Vagina (tissue), 2 donors: Measurements from ENCODE around the gene ACTG2. TPM values are rescaled to one million over a fixed set of nuclear protein-coding genes. Genes with fewer than 3 reads are reported as not detected.

ENCODE experiments used
- DNase-seq, 2 donors: peaks; one replicate each; pipeline ENCODE4 v3.0.0-alpha.2; 2017; ENCODE audit errors: extremely low spot score in 2 of 2
- H3K27ac ChIP-seq: fragments of 200-600 bp; sonication (generic); one replicate; pipeline ENCODE4 v1.5.1; 2019
- H3K27me3 ChIP-seq: fragments of 200-600 bp; sonication (generic); one replicate; pipeline ENCODE4 v1.5.1; 2019
- H3K36me3 ChIP-seq, 2 donors: fragments of 200-600 bp; sonication (generic); one replicate each; pipeline ENCODE4 v1.5.1; 2017 to 2019
- H3K4me1 ChIP-seq: fragments of 200-600 bp; sonication (generic); one replicate; pipeline ENCODE4 v1.5.1; 2019
- H3K4me3 ChIP-seq, 2 donors: fragments of 200-600 bp; sonication (generic); 1 replicate in 1 of 2; 2 replicates in 1 of 2; pipeline ENCODE4 v1.5.1; 2016 to 2019
- H3K9me3 ChIP-seq: fragments of 200-600 bp; sonication (generic); one replicate; pipeline ENCODE4 v1.5.1; 2019
- POLR2A ChIP-seq, 2 donors: fragments of 450-650 bp; IDR thresholded peaks; one replicate each; pipeline ENCODE4 v1.6.1; 2017; ENCODE audit warnings: antibody characterized with exemption in 2 of 2, mild to moderate bottlenecking in 2 of 2, moderate library complexity in 2 of 2
- POLR2AphosphoS5 ChIP-seq, 2 donors: sonication (generic); formaldehyde crosslinking; IDR thresholded peaks; one replicate each; pipeline ENCODE4 v1.9.0; 2017; ENCODE audit warnings: antibody characterized with exemption in 2 of 2, mild to moderate bottlenecking in 2 of 2, low read depth in 1 of 2; ENCODE audit not compliant: insufficient read depth in 1 of 2
- intact Hi-C: fragments of 100-400 bp; cut with DNase I; formaldehyde crosslinking; loops from one replicate; pipeline ENCODE4 v1.15.1; 2023
- total RNA-seq: library from RNA; depleted of rRNA; stranded (reverse); fragments of >200 nt; gene quantifications from one replicate; pipeline ENCODE4 v1.2.3, GENCODE V29; 2016
- TF ChIP-seq, protein P1 (sequence below), 3 experiments: fragments of 450-650 bp in 2 of 3; fragments of 200-600 bp in 1 of 3; sonication (generic) in 1 of 3; IDR thresholded peaks; one replicate each; pipeline ENCODE4 v1.5.1; 2017 to 2019; ENCODE audit warnings: antibody characterized with exemption in 3 of 3, mild to moderate bottlenecking in 2 of 3, moderate library complexity in 2 of 3

Gene ACTG2
- total RNA-seq, 1 donor from 2014 or later = 413 TPM

DNA sequence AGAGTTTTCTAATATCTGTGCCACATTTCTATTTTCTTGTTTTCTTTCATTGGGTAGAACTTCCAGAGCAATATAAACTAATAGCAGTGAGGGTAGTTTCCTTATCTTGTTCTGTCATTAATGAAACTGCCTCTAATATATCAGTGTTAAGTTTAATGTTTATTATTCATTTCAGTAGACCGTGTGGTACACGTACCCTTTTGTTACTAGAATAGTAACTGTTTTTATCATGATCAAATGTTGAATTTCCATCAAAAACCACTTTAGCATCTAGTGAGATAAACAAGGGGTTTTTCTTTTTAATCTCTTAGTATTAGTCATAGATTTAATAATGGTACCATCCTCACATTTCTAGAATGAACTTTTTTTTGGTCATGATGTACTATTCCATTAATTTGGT is 49.9 kb downstream of the ACTG2 start:
- Histone ChIP-seq H3K4me1 (peaks cover 25% of the 10 kb centered on the region), H3K27me3 (no peaks in the 10 kb centered on the region), H3K27ac (no peak overlapping the region), H3K36me3 (peaks cover 0 to 12% of the 10 kb centered on the region in 2 donors), H3K4me3 (no peak overlapping the region), H3K9me3 (no peaks in the 10 kb centered on the region)
- intact Hi-C loops = no loop called here
- TF ChIP-seq, protein P1, sequence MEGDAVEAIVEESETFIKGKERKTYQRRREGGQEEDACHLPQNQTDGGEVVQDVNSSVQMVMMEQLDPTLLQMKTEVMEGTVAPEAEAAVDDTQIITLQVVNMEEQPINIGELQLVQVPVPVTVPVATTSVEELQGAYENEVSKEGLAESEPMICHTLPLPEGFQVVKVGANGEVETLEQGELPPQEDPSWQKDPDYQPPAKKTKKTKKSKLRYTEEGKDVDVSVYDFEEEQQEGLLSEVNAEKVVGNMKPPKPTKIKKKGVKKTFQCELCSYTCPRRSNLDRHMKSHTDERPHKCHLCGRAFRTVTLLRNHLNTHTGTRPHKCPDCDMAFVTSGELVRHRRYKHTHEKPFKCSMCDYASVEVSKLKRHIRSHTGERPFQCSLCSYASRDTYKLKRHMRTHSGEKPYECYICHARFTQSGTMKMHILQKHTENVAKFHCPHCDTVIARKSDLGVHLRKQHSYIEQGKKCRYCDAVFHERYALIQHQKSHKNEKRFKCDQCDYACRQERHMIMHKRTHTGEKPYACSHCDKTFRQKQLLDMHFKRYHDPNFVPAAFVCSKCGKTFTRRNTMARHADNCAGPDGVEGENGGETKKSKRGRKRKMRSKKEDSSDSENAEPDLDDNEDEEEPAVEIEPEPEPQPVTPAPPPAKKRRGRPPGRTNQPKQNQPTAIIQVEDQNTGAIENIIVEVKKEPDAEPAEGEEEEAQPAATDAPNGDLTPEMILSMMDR (IDR thresholded peaks at IDR 0.05) = no peak
- TF ChIP-seq POLR2A (IDR thresholded peaks at IDR 0.05) (no peak), POLR2AphosphoS5 (IDR thresholded peaks at IDR 0.05; ENCODE audit: insufficient read depth in 1 of 2, low read depth in 1 of 2) (no peak)
- DNase-seq = no peak

DNA sequence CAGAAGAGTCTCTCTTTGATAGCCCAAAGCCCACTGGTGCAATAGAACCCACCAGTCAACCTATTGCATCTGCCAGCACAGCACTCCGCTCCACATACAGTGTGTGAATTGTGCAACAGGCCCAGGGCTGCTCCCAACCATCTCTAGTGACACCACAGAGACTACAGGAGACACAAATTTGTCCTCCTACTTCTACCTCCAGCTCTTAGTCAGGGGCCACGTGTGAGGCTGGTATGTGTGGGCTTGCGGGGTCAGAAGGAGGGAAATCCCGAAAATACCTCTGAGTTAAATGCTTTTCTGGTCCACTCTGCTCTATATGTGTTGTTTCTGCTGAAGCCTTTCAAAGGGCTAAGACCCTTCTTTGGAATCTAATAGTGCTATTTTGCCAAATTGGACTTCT is 51.9 kb downstream of the ACTG2 start:
- intact Hi-C loops = no loop called here
- H3K4me1 ChIP-seq = peaks cover 8% of the 10 kb centered on the region
- TF ChIP-seq, protein P1 (IDR thresholded peaks at IDR 0.05) = no peak
- no peak for TF ChIP-seq POLR2AphosphoS5 (IDR thresholded peaks at IDR 0.05; ENCODE audit: insufficient read depth in 1 of 2, low read depth in 1 of 2)
- TF ChIP-seq POLR2A (IDR thresholded peaks at IDR 0.05) = no peak
- no peaks in the 10 kb centered on the region for H3K9me3 ChIP-seq
- no peak overlapping the region for H3K4me3 ChIP-seq
- H3K27me3 ChIP-seq = no peaks in the 10 kb centered on the region
- peaks cover 0 to 26% of the 10 kb centered on the region in 2 donors for H3K36me3 ChIP-seq
- H3K27ac ChIP-seq = no peak overlapping the region
- DNase-seq = no peak

DNA sequence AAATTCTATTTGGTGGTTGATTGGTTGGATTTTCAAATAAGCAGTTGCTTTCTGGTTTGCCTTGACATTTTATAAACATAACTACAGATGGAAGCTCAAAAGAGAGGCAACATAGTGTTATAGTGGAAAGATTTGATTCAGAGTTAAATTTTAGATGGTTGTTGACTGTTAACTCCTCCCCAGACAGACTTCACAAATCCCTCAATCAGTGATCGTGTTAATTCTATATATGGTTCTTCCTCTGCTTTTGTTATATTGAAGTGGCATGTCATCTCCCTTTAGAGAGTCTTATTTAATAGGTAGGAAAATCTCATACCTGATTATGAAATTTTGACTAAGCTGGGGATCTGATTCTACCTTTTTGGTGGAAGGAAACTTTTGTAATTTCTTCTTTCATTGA is 53.4 kb downstream of the ACTG2 start:
- Histone ChIP-seq H3K27ac (no peak overlapping the region), H3K36me3 (peaks cover 0 to 39% of the 10 kb centered on the region in 2 donors), H3K4me3 (no peak overlapping the region), H3K27me3 (no peaks in the 10 kb centered on the region), H3K4me1 (no peaks in the 10 kb centered on the region), H3K9me3 (no peaks in the 10 kb centered on the region)
- intact Hi-C loops = no loop called here
- TF ChIP-seq, protein P1 (IDR thresholded peaks at IDR 0.05) = no peak
- TF ChIP-seq POLR2AphosphoS5 (IDR thresholded peaks at IDR 0.05; ENCODE audit: insufficient read depth in 1 of 2, low read depth in 1 of 2) = no peak
- TF ChIP-seq POLR2A (IDR thresholded peaks at IDR 0.05) = no peak
- no peak for DNase-seq

DNA sequence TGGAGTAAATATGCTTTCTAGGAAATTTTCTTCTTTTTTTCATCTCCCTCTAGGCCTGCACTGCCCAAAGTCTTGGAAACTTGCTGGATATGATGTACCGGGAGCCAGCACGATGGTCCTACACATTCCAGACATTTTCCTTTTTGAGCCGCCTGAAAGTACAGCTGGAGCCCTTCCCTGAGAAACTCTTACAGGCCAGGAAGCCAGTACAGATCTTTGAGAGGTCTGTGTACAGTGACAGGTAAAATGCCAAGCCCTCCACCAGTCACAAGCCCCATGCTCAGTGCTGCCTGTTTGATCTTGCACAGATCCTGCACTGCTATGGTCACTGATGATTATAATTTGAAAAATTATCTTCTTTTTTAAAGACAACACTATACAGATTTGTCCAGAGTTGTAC is 53.9 kb downstream of the ACTG2 start:
- Histone ChIP-seq H3K36me3 (peaks cover 0 to 44% of the 10 kb centered on the region in 2 donors), H3K4me3 (no peak overlapping the region), H3K9me3 (no peaks in the 10 kb centered on the region), H3K27me3 (no peaks in the 10 kb centered on the region), H3K4me1 (no peaks in the 10 kb centered on the region), H3K27ac (no peak overlapping the region)
- intact Hi-C loops = no loop called here
- TF ChIP-seq POLR2AphosphoS5 (IDR thresholded peaks at IDR 0.05; ENCODE audit: insufficient read depth in 1 of 2, low read depth in 1 of 2) (no peak), POLR2A (IDR thresholded peaks at IDR 0.05) (no peak)
- TF ChIP-seq, protein P1 (IDR thresholded peaks at IDR 0.05) = no peak
- DNase-seq = no peak

DNA sequence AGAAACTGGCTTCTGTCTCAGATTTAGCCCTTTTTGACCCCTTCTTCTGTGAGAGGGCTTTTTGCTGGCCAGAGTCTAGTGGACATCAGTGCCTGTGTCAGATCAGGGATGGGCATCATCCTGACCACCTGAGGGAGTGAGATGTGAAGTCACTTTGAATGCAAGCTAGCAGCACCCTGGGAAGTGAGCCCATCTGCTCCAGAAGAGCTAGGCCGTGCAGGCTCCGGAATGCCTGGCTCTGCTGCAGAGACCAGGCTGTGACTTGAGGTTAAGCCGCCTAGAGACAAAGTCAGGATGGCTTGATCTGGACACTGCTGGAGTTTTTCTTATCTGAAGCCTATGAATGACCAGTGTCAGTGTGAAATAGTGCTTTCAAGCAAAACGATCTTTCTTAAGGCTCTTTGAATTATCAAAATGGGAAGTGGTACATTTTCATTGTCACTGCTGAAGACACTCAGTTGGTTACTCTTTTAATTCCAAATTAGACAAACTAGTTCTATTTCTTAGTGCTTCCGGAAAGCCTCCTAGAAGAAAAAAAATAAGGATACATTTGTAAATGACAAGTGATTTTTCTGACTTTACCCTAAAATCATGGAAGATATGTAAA is 54.7 kb downstream of the ACTG2 start:
- Histone ChIP-seq H3K27ac (no peak overlapping the region), H3K9me3 (no peaks in the 10 kb centered on the region), H3K4me1 (no peaks in the 10 kb centered on the region), H3K4me3 (no peak overlapping the region), H3K27me3 (no peaks in the 10 kb centered on the region), H3K36me3 (peaks cover 0 to 46% of the 10 kb centered on the region in 2 donors)
- DNase-seq = no peak
- no peak for TF ChIP-seq POLR2AphosphoS5 (IDR thresholded peaks at IDR 0.05; ENCODE audit: insufficient read depth in 1 of 2, low read depth in 1 of 2)
- intact Hi-C loops = no loop called here
